Left lung (tissue), 10 donors: ENCODE measurements around the gene DACH1. TPM values are rescaled to one million over a fixed set of nuclear protein-coding genes. Genes with fewer than 3 reads are reported as not detected.
A peak's percentile ranks its signal among the peaks of the same experiment; 100 is the strongest.

Source experiments
- ATAC-seq: fragments of 200-7000 bp; cut with Tn5 transposase; one replicate; pipeline ENCODE4 v1.9.1; 2020; ENCODE audit warnings: moderate library complexity
- DNase-seq, 4 donors: peaks; one replicate each; pipeline ENCODE4 v3.0.0-alpha.2; 2013 to 2020
- H3K27ac ChIP-seq, 2 donors: fragments of 200-600 bp; sonication (generic) in 1 of 2; one replicate each; pipeline versions ENCODE4 v1.5.0 to v1.8.0; 2020 to 2021
- H3K27me3 ChIP-seq, 2 donors: fragments of 200-600 bp; sonication (generic) in 1 of 2; one replicate each; pipeline versions ENCODE4 v1.5.0 to v1.8.0; 2020 to 2021
- H3K36me3 ChIP-seq, 2 donors: fragments of 200-600 bp; sonication (generic) in 1 of 2; one replicate each; pipeline versions ENCODE4 v1.5.0 to v1.8.0; 2020 to 2021
- H3K4me1 ChIP-seq, 2 donors: fragments of 200-600 bp; one replicate each; pipeline ENCODE4 v1.8.0; 2021
- H3K4me3 ChIP-seq, 2 donors: fragments of 200-600 bp; sonication (generic) in 1 of 2; one replicate each; pipeline versions ENCODE4 v1.5.0 to v1.8.0; 2020 to 2021; ENCODE audit warnings: mild to moderate bottlenecking in 1 of 2
- H3K9me3 ChIP-seq, 2 donors: fragments of 200-600 bp; sonication (generic) in 1 of 2; one replicate each; pipeline versions ENCODE4 v1.5.0 to v1.8.0; 2020 to 2021
- intact Hi-C, 2 donors: fragments of 100-400 bp; cut with DNase I; formaldehyde crosslinking; loops; one replicate each; pipeline versions ENCODE4 v1.11.2 to v1.14.2; 2022
- polyA plus RNA-seq, 6 donors: library from polyadenylated mRNA; unstranded; fragments of 120-200 nt; gene quantifications; one replicate each; pipeline ENCODE4 v1.2.1, GENCODE V29; 2013; ENCODE audit not compliant: insufficient read length in 6 of 6
- total RNA-seq, 2 donors: library from RNA; stranded (reverse); fragmentation: NEBNext Ultra II Directional; extraction: Animal tissue kit (Norgen Biotek cat#: 25700); gene quantifications; one replicate each; pipeline ENCODE4 v1.2.1, GENCODE V29; 2021
- TF ChIP-seq, protein P1 (sequence below), 2 donors: fragments of 200-600 bp; sonication (generic) in 1 of 2; IDR thresholded peaks; one replicate each; pipeline versions ENCODE4 v1.5.0 to v1.8.0; 2021; ENCODE audit warnings: antibody characterized with exemption in 2 of 2
- donor health status: DM: no; HTN: yes; CAD: no.
- donor health status: DM: no; HTN: no; CAD: no.

DACH1 gene
- total and polyA plus RNA-seq, 8 donors: 4.6 to 47.5 (median 43.9) TPM

- Histone ChIP-seq H3K4me3 (no peak overlapping the region), H3K9me3 (no peaks in the 10 kb centered on the region), H3K36me3 (no peaks in the 10 kb centered on the region), H3K4me1 (peaks cover 0 to 35% of the 10 kb centered on the region in 2 donors), H3K27ac (peak overlapping the region in 1 of 2 donors; percentile 55), H3K27me3 (no peaks in the 10 kb centered on the region)
- no peak for ATAC-seq
- DNase-seq: no peak
- intact Hi-C loops: no loop called here
- TF ChIP-seq, protein P1, sequence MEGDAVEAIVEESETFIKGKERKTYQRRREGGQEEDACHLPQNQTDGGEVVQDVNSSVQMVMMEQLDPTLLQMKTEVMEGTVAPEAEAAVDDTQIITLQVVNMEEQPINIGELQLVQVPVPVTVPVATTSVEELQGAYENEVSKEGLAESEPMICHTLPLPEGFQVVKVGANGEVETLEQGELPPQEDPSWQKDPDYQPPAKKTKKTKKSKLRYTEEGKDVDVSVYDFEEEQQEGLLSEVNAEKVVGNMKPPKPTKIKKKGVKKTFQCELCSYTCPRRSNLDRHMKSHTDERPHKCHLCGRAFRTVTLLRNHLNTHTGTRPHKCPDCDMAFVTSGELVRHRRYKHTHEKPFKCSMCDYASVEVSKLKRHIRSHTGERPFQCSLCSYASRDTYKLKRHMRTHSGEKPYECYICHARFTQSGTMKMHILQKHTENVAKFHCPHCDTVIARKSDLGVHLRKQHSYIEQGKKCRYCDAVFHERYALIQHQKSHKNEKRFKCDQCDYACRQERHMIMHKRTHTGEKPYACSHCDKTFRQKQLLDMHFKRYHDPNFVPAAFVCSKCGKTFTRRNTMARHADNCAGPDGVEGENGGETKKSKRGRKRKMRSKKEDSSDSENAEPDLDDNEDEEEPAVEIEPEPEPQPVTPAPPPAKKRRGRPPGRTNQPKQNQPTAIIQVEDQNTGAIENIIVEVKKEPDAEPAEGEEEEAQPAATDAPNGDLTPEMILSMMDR (IDR thresholded peaks at IDR 0.05): no peak
Observed at GRCh38 chr13:71828117-71828516, 38.9 kb downstream of the DACH1 start.

- Histone ChIP-seq H3K9me3 (no peaks in the 10 kb centered on the region), H3K27me3 (no peaks in the 10 kb centered on the region), H3K36me3 (no peaks in the 10 kb centered on the region), H3K4me1 (peaks cover 0 to 35% of the 10 kb centered on the region in 2 donors), H3K4me3 (no peak overlapping the region), H3K27ac (no peak overlapping the region)
- TF ChIP-seq, protein P1 (IDR thresholded peaks at IDR 0.05): no peak
- ATAC-seq (no peak), DNase-seq (no peak)
- intact Hi-C loops: no loop called here
Observed at GRCh38 chr13:71827241-71827640, 39.8 kb downstream of the DACH1 start.

- DNase-seq (no peak), ATAC-seq (no peak)
- Histone ChIP-seq H3K27ac (no peak overlapping the region), H3K36me3 (no peaks in the 10 kb centered on the region), H3K4me3 (no peak overlapping the region), H3K9me3 (no peaks in the 10 kb centered on the region), H3K27me3 (no peaks in the 10 kb centered on the region), H3K4me1 (no peaks in the 10 kb centered on the region)
- intact Hi-C loops: no loop called here
- TF ChIP-seq, protein P1 (IDR thresholded peaks at IDR 0.05): no peak
Observed at GRCh38 chr13:71820699-71821098, 46.3 kb downstream of the DACH1 start.

GRCh38 chr13:71817335-71817734 is 49.7 kb downstream of the DACH1 start:
- no peak overlapping the region for H3K27ac ChIP-seq
- DNase-seq (no peak), ATAC-seq (no peak)
- TF ChIP-seq, protein P1 (IDR thresholded peaks at IDR 0.05): no peak
- no peaks in the 10 kb centered on the region for H3K4me1 ChIP-seq
- H3K36me3 ChIP-seq: no peaks in the 10 kb centered on the region
- intact Hi-C loops: no loop called here
- H3K9me3 ChIP-seq: no peaks in the 10 kb centered on the region
- no peak overlapping the region for H3K4me3 ChIP-seq
- no peaks in the 10 kb centered on the region for H3K27me3 ChIP-seq

DNA sequence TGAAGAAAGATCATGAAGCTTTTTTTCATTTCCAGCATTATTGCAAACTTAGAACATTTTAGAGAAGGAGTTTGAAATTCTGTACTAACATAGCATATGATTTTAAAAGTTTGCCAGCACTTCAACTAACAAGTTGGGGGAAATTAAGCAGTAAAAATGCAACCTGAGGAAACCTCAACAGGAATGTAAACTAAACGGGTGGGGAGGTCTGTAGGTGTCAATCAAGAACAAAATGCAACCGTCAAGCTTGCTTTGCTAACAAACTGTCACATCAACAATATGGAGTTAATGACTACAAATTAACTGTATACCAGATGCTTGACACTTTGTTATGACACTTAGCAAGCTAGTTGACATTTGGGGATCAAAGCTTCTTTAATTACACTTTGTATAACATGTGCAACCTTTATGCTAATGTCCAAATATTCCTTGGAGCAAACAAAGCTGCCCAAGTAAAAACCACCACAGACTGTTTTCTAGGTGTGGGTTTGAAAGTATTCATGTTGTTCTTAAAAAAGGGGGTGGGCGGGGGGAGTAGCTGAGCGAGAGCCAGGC is 52.1 kb downstream of the DACH1 start:
- Histone ChIP-seq H3K27ac (no peak overlapping the region), H3K27me3 (no peaks in the 10 kb centered on the region), H3K9me3 (no peaks in the 10 kb centered on the region), H3K4me1 (no peaks in the 10 kb centered on the region), H3K4me3 (no peak overlapping the region), H3K36me3 (no peaks in the 10 kb centered on the region)
- TF ChIP-seq, protein P1 (IDR thresholded peaks at IDR 0.05): no peak
- no peak for ATAC-seq
- intact Hi-C loops: no loop called here
- no peak for DNase-seq
